Upper lobe of right lung (tissue), 1 donor: ENCODE results near the gene FTL. TPM values are rescaled to one million over a fixed set of nuclear protein-coding genes. Genes with fewer than 3 reads are reported as not detected.
"Not testable (repeated sequence)": the region's sequence is repeated elsewhere in the genome, so short reads cannot be mapped to it uniquely, and the experiment has no call there.

ENCODE experiments used
- ATAC-seq: fragments of 200-7000 bp; cut with Tn5 transposase; one replicate; pipeline ENCODE4 v1.9.1; 2020; ENCODE audit warnings: mild to moderate bottlenecking, moderate library complexity
- DNase-seq: peaks from one replicate; pipeline ENCODE4 v3.0.0-alpha.2; 2020
- H3K27ac ChIP-seq: fragments of 200-600 bp; one replicate; pipeline ENCODE4 v1.8.0; 2022
- H3K27me3 ChIP-seq: fragments of 200-600 bp; one replicate; pipeline ENCODE4 v1.8.0; 2022; ENCODE audit warnings: mild to moderate bottlenecking
- H3K36me3 ChIP-seq: fragments of 200-600 bp; one replicate; pipeline ENCODE4 v1.8.0; 2022
- H3K4me1 ChIP-seq: fragments of 200-600 bp; one replicate; pipeline ENCODE4 v1.8.0; 2022
- H3K4me3 ChIP-seq: fragments of 200-600 bp; one replicate; pipeline ENCODE4 v1.8.0; 2022; ENCODE audit warnings: mild to moderate bottlenecking
- H3K9me3 ChIP-seq: fragments of 200-600 bp; one replicate; pipeline ENCODE4 v1.8.0; 2022
- intact Hi-C: fragments of 100-400 bp; cut with DNase I; formaldehyde crosslinking; loops from one replicate; pipeline ENCODE4 v1.11.0; 2022
- long read RNA-seq: library from polyadenylated mRNA; unstranded; transcript quantifications from one replicate; pipeline ENCODE4 v2.0.0, GENCODE V29; 2021
- total RNA-seq: library from RNA; stranded (reverse); fragmentation: NEBNext Ultra II Directional; extraction: Animal tissue kit (Norgen Biotek cat#: 25700); gene quantifications from one replicate; pipeline ENCODE4 v1.2.1, GENCODE V29; 2021
- TF ChIP-seq, protein P1 (sequence below): fragments of 200-600 bp; IDR thresholded peaks from one replicate; pipeline ENCODE4 v1.8.0; 2022; ENCODE audit warnings: antibody characterized with exemption
- donor health status: DM: no; HTN: yes; CAD: no; lungs with severe emphysema.

FTL gene
- total RNA-seq: 7,346 TPM
- long read RNA-seq, transcript FTL-201 (4 exons, 878 nt): major isoform, 6,840 of 6,963 reads
- long read RNA-seq, partial matches to known transcripts: 78 of 6,963 reads
- long read RNA-seq, other reads (novel, unspliced or antisense): 45 of 6,963 reads

DNA sequence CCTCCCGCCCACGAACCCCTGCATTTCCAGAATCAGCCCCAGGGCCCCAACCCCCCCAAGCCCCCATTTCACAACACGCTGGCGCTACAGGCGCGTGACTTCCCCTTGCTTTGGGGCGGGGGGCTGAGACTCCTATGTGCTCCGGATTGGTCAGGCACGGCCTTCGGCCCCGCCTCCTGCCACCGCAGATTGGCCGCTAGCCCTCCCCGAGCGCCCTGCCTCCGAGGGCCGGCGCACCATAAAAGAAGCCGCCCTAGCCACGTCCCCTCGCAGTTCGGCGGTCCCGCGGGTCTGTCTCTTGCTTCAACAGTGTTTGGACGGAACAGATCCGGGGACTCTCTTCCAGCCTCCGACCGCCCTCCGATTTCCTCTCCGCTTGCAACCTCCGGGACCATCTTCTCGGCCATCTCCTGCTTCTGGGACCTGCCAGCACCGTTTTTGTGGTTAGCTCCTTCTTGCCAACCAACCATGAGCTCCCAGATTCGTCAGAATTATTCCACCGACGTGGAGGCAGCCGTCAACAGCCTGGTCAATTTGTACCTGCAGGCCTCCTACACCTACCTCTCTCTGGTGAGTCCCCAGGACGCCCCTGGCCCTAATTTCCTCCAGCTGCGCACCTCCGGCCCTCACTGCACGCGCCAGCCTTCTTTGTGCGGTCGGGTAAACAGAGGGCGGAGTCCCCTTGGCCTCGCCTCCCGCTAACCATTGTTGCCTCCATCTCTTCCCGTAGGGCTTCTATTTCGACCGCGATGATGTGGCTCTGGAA, at the start of gene FTL:
Gene FTL, plus strand, starts transcription at position 270 of the 766 bp plus-strand sequence. Its CDS starts 199 bp downstream, at position 469.
- H3K27ac ChIP-seq: peak within 1 kb of the TSS; percentile 95
- peak; percentile 83 for ATAC-seq
- peak within 1 kb of the TSS; percentile 89 for H3K4me3 ChIP-seq
- H3K4me1 ChIP-seq: peaks cover 41% of the 10 kb centered on the region
- TF ChIP-seq, protein P1, sequence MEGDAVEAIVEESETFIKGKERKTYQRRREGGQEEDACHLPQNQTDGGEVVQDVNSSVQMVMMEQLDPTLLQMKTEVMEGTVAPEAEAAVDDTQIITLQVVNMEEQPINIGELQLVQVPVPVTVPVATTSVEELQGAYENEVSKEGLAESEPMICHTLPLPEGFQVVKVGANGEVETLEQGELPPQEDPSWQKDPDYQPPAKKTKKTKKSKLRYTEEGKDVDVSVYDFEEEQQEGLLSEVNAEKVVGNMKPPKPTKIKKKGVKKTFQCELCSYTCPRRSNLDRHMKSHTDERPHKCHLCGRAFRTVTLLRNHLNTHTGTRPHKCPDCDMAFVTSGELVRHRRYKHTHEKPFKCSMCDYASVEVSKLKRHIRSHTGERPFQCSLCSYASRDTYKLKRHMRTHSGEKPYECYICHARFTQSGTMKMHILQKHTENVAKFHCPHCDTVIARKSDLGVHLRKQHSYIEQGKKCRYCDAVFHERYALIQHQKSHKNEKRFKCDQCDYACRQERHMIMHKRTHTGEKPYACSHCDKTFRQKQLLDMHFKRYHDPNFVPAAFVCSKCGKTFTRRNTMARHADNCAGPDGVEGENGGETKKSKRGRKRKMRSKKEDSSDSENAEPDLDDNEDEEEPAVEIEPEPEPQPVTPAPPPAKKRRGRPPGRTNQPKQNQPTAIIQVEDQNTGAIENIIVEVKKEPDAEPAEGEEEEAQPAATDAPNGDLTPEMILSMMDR: no peak
- peaks cover 23% of the 10 kb centered on the region for H3K36me3 ChIP-seq
- DNase-seq: peak; percentile 99
- no peaks in the 10 kb centered on the region for H3K9me3 ChIP-seq
- no peaks in the 10 kb centered on the region for H3K27me3 ChIP-seq
- intact Hi-C loops: no loop called here

DNA sequence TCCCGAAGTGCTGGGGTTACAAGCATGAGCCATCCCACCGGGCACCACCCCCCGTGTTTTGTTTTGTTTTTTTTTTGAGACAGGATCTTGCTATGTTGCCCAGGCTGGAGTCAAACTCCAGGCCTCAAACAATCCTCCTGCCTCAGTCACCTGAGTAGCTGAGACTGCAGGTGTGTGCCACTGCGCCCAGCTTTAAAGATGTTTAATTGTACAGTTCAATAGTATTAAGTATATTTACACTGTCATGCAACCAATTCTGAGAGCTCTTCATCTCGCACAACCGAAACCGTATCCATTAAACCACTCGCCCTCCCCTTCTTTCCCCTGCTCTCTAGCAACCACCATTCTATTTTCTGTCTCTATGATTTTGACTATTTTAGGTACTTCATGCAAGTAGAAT, 49.4 kb upstream of the FTL start:
- no peak for DNase-seq
- H3K4me3 ChIP-seq: no peak overlapping the region
- H3K27me3 ChIP-seq: no peaks in the 10 kb centered on the region
- H3K9me3 ChIP-seq: no peaks in the 10 kb centered on the region
- H3K27ac ChIP-seq: peak overlapping the region; percentile 26
- peaks cover 88% of the 10 kb centered on the region for H3K36me3 ChIP-seq
- H3K4me1 ChIP-seq: no peaks in the 10 kb centered on the region
- TF ChIP-seq, protein P1: no peak
- peak; percentile 68 for ATAC-seq
- intact Hi-C loops: no loop called here

DNA sequence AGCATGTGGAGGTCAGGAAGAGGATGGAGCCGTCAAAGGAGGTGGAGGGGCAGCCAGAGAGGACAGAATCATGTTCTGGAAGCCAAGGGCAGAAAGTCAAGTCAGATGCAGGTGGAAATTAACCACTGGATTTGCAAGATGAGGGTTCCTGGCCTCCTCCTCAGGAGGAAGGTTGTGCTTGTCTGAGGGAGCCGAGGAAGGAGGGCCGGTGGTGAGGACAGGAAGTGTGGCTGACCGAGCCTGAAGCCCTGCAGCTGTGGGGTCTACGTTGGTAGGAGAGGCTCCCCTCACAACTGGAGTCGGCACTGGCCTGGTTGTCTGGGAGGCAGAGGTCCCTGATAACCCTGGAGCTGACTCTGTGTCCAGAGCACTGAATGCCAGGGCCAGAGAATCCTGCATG, 47.0 kb upstream of the FTL start:
- TF ChIP-seq, protein P1: no peak
- DNase-seq (no peak), ATAC-seq (no peak)
- Histone ChIP-seq H3K36me3 (peaks cover 86% of the 10 kb centered on the region), H3K9me3 (no peaks in the 10 kb centered on the region), H3K27ac (no peak overlapping the region), H3K27me3 (no peaks in the 10 kb centered on the region), H3K4me1 (no peaks in the 10 kb centered on the region), H3K4me3 (no peak overlapping the region)
- intact Hi-C loops: no loop called here

DNA sequence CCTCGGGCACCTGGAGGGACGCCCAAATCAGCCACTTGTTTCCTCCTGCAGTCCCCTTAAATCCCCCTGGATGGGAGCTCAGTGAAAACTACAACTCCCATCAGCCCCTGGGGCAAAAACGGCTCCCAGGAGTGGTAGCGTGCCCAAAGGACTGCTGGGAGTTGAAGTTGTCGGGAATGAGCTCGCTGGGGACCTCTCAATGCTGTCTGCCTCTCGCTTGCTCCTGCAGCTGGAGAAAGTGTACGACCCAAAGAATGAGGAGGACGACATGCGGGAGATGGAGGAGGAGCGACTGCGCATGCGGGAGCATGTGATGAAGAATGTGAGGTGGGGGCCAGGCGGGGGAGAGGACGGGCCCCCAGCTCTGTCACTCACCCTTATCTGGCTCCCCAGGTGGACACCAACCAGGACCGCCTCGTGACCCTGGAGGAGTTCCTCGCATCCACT, 46.3 kb upstream of the FTL start:
- H3K4me1 ChIP-seq: no peaks in the 10 kb centered on the region
- H3K27me3 ChIP-seq: no peaks in the 10 kb centered on the region
- peaks cover 81% of the 10 kb centered on the region for H3K36me3 ChIP-seq
- H3K9me3 ChIP-seq: no peaks in the 10 kb centered on the region
- no peak overlapping the region for H3K4me3 ChIP-seq
- intact Hi-C loops: no loop called here
- no peak overlapping the region for H3K27ac ChIP-seq
- TF ChIP-seq, protein P1: no peak
- DNase-seq (no peak), ATAC-seq (peak; percentile 21)

DNA sequence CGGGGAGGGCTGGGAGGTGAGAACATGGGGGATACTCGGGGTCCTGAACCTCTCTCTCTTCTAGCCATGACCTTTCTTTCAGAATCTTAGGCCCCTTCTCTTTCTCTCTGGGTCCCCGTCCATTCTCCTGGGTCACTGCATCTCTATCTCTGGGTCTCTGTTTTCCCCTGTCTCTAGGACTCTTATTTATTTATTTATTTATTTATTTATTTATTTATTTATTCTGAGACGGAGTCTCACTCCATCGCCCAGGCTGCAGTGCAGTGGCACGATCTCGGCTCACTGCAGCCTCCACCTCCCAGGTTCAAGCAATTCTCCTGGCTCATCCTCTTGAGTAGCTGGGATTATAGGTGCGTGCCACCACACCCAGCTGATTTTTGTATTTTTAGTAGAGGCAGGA, 45.8 kb upstream of the FTL start:
- H3K27me3 ChIP-seq, H3K27ac ChIP-seq, H3K4me1 ChIP-seq, DNase-seq, intact Hi-C loops, H3K9me3 ChIP-seq, H3K4me3 ChIP-seq, ATAC-seq: not testable (repeated sequence)
- H3K36me3 ChIP-seq: peaks cover 76% of the 10 kb centered on the region

DNA sequence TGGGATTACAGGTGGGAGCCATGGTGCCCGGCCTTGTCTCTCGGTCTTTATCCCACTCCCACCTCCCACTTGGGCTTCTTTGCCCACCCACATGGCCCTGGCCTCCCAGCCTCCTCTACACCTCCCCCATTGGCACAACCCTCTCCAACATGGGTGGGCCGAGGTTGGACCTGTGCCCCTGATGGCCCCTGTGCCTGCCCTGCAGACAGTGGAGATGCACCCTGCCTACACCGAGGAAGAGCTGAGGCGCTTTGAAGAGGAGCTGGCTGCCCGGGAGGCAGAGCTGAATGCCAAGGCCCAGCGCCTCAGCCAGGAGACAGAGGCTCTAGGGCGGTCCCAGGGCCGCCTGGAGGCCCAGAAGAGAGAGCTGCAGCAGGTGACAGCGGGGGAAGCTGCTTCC, 44.2 kb upstream of the FTL start:
- H3K27ac ChIP-seq: no peak overlapping the region
- H3K4me1 ChIP-seq: no peaks in the 10 kb centered on the region
- DNase-seq: no peak
- no peaks in the 10 kb centered on the region for H3K27me3 ChIP-seq
- H3K4me3 ChIP-seq: no peak overlapping the region
- no peak for ATAC-seq
- TF ChIP-seq, protein P1: no peak
- peaks cover 59% of the 10 kb centered on the region for H3K36me3 ChIP-seq
- intact Hi-C loops: no loop called here
- no peaks in the 10 kb centered on the region for H3K9me3 ChIP-seq
